GM18499 (cell line): ENCODE data around the gene EXPH5.

Source experiments
- ATAC-seq: cut with Tn5 transposase; IDR thresholded peaks from one replicate; pipeline ENCODE4 v1.9.1; 2021; ENCODE audit warnings: moderate number of reproducible peaks; ENCODE audit not compliant: insufficient read depth, unreplicated experiment

The EXPH5 gene

GRCh38 chr11:108525161-108525560 lies 68.4 kb downstream of the EXPH5 start:
- no peak for ATAC-seq

GRCh38 chr11:108524422-108524821 lies 69.1 kb downstream of the EXPH5 start:
- no peak for ATAC-seq

- no peak for ATAC-seq
Measured at GRCh38 chr11:108522318-108522717, 71.2 kb downstream of the EXPH5 start.

GRCh38 chr11:108518581-108518980 lies 75.0 kb downstream of the EXPH5 start:
- no peak for ATAC-seq

- ATAC-seq, result no peak
Measured at GRCh38 chr11:108516125-108516524, 77.4 kb downstream of the EXPH5 start.

- no peak for ATAC-seq
Measured at GRCh38 chr11:108512708-108513107, 80.9 kb downstream of the EXPH5 start.

GRCh38 chr11:108511851-108512474 lies 81.6 kb downstream of the EXPH5 start:
- ATAC-seq, result no peak

DNA sequence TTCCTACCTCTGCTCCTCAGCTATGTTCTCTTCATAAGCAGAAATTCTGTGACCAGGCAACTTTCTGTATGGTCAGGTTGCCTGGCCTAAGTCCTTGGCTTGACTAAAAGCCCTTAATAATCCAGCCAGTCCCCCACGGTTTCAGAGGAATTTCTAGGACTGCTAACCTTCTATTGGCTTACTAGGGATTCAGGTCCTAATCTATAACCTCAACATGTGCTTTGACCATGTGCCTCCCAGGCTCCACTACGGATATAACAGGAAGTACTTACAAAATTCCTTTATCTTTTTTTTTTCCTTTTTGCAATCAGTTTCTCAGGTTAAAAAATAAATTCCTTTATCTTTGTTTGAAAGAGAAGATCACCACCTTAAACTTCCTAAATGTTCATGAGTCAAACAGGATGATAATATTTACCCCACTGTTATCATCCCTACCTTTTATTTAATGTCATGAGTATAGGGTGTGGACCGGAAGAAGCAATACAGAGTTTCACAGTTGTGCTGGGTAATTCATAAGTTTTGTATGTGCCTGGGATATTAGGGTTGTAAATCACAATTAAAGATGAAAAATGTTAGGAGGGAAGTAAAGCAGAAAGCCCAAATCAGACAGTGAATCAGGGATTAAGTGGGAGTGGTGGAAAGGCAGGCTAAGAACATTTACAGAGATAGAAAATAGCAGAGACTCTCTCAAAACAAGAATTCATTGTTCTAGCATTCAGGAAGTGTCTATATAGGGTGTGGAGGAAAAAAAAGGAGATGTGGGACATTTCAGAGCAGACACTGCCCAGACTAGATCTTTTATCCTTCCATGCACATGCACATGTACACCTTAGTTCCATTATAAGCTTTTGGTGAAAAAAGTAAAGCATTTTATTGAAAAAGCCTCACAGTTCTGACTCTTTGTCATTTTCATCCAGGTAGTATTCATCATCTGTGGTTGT lies 84.6 kb downstream of the EXPH5 start:
- ATAC-seq, result no peak

- no peak for ATAC-seq
Measured at GRCh38 chr11:108501396-108501795, 92.2 kb downstream of the EXPH5 start.

DNA sequence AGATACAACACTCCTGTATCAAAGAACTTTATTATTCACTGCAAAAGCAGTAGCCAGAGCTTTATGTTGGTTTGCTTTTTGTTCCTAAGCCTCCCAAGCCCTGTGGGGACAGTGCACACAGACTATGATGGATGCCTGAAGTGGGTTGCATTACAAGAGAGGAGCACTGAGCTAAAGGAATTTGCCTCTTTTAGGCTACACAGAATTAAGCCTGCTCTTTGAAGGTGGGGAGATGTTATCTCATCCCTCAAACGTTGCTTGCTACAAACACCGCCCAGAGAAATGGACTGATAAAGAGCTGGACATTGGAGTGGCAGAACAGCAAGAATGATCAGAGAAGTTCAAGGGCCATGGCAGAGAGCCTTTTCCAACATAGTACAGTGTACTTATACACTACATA lies 92.8 kb downstream of the EXPH5 start:
- ATAC-seq, result no peak

- ATAC-seq, result no peak
Measured at GRCh38 chr11:108500169-108500568, 93.4 kb downstream of the EXPH5 start.

DNA sequence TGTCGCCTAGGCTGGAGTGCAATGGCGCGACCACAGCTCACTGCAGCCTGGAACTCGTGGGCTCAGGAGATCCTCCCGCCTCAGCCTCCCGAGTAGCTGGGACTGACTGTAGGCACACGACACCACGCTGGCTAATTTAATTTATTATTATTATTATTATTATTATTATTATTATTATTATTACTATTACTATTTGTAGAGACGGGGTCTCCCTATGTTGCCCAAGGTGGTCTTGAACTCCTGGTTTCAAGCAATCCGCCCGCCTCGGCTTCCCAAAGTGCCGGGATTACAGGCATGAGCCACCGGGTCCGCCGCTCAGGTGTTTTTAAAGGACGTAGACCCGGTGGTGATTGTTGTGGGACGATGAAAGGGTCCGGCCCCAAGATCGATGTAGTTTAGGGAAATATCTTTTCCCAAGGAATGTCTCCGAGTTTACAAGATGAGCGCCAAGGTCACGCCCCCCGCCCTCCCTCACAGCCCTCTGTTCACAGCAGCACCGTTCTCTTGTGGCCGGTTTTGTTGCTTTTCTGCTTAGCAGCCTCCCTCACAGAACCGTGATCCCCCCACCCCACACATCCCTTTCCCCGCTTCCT lies 94.7 kb downstream of the EXPH5 start:
- ATAC-seq, result no peak

- ATAC-seq, result no peak
Measured at GRCh38 chr11:108498046-108498815, 95.3 kb downstream of the EXPH5 start, which contains the start of gene POGLUT3. Gene POGLUT3 (minus strand): TSS chr11:108498384. CDS start chr11:108498366, 18 bp downstream.

GRCh38 chr11:108497317-108498045 lies 96.1 kb downstream of the EXPH5 start:
- peak; percentile 48 for ATAC-seq

DNA sequence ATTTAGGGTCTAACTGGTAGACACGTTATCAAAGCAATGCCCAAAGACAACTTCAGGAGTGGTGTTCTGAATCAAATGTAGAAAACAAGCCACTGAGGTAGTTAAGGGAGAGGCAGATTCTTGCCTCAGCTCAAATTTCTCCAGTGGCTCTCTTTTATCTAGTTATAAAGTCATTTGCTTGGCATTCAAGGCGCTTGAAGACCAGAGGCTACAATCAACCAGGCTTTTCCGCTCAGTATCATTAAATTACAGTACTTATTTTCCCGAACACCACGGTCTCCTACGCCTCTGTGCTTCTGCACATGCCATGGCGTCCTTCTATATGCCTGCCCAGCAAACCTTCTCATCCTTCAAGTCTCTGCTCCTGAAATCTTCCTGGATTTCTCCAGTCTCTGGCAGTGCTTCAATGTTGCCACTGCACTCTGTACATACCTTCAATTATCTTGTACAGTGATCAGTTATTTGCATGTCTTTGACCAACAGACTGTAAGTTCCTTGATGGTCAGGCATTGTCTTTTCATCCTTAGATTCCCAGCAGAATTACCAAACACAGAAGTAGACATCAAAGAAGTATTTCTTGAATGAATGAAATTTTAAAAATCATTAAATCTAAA lies 96.8 kb downstream of the EXPH5 start:
- ATAC-seq, result no peak

DNA sequence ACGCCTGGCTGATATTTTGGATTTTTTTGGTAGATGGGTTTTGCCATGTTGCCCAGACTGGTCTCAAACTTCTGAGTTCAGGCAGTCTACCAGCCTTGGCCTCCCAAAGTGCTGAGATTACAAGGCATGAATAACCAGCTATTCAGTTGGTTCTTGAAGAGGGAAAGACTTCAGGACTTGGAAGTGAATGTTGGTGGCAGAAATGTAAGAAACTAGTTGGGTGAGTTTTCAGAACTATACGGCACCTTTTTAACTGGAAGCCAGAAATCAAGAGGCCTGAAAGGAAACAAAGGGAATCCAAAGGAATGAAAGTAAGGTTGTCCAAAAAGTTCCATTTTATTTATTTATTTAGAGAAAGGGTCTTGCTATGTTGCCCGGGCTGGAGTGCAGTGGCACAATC lies 98.2 kb downstream of the EXPH5 start:
- no peak for ATAC-seq

DNA sequence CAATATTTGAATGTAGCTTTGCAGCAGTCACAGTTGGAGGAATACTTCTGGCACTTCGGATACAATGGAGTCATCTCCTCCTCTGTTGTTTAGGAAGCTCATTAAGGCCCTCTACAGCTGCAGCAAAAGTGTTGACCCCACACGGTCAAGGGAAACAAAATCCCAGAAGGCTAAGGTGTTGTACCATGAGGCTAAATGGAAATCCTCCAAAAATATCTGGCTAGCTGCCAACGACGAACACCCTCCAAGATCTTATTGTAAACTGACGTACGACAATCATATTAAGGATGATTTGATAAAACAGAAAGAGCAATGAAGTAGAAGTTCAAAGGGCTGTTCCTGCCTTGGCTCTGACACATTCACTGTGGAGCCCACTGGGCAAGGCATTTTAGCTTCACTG lies 99.4 kb downstream of the EXPH5 start:
- no peak for ATAC-seq

DNA sequence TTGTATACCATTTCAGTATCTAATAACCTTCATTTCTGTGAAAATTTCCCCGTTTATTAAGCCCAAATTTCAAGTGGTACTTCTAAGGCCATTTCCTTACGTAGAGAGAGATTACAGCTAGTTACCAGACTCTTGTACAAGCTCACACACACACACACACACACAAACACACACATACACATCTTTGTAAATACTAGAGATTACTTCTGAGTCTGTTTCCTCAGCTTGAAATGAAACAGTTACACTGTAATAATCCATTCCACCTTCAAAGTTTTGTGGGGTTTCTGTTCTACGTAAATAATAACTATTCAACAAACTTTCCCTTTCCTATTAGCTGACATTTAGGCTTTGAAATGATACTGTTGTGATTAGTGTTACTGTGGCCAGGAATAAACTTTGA lies 101.6 kb downstream of the EXPH5 start:
- ATAC-seq, result no peak

GRCh38 chr11:108486828-108487227 lies 106.7 kb downstream of the EXPH5 start:
- ATAC-seq, result no peak
